ENCODE measurements around the gene NSRP1. TPM values are rescaled to one million over a fixed set of nuclear protein-coding genes. Genes with fewer than 3 reads are reported as not detected.

Gene NSRP1
- total and polyA plus RNA-seq, 2 of the 13 experiments (the other 11 are each of a cell fraction or from before 2014, with no cell fraction given) = 7.0 to 14.3 TPM

GRCh38 chr17:30116661-30117551, at the start of gene NSRP1 (continued):
- TF ChIP-seq ZNF20 (CRISPR knock-in tag; IDR thresholded peaks at IDR 0.05) (no peak), ZFYVE20 (CRISPR knock-in tag; IDR thresholded peaks at IDR 0.05; ENCODE audit: borderline replicate concordance, low read depth) (peak; percentile 21; the same call in 1 of the 2 replicates), TAF15 (IDR thresholded peaks at IDR 0.05; ENCODE audit: low read depth, low read length, poor library complexity, severe bottlenecking) (no peak), ZBTB2 (CRISPR knock-in tag; IDR thresholded peaks at IDR 0.05; ENCODE audit: low read depth) (no peak), ZNF780A (CRISPR knock-in tag; IDR thresholded peaks at IDR 0.05) (no peak), GATAD2A (CRISPR knock-in tag; IDR thresholded peaks at IDR 0.05) (peak; percentile 50), ZNF207 (IDR thresholded peaks at IDR 0.05; ENCODE audit: borderline replicate concordance) (no peak), THAP11 (CRISPR knock-in tag; IDR thresholded peaks at IDR 0.05) (peak; percentile 86), ZNF883 (CRISPR knock-in tag; IDR thresholded peaks at IDR 0.05; ENCODE audit: not compliant biosample characterization) (peak; percentile 30), ZNF724P (CRISPR knock-in tag; IDR thresholded peaks at IDR 0.05; ENCODE audit: borderline replicate concordance) (no peak; the same call in 1 of the 2 replicates), ZNF558 (CRISPR knock-in tag; IDR thresholded peaks at IDR 0.05; ENCODE audit: borderline replicate concordance) (peak; percentile 83), PHF8 (CRISPR knock-in tag; IDR thresholded peaks at IDR 0.05) (peak; percentile 95), ZSCAN31 (CRISPR knock-in tag; IDR thresholded peaks at IDR 0.05; ENCODE audit: low read depth) (no peak), HCFC1 (IDR thresholded peaks at IDR 0.05; ENCODE audit: low read depth, low read length) (0 out of 2 replicates have a peak, but pooled peaks have one; percentile 23), HOXD1 (CRISPR knock-in tag; IDR thresholded peaks at IDR 0.05) (0 out of 2 replicates have a peak, but pooled peaks have one; percentile 46), ZNF124 (CRISPR knock-in tag; IDR thresholded peaks at IDR 0.05) (peak; percentile 62), ZSCAN12 (CRISPR knock-in tag; IDR thresholded peaks at IDR 0.05) (no peak), PPARG (CRISPR knock-in tag; conservative IDR thresholded peaks at IDR 0.05) (no peak; the same call in 1 of the 2 replicates), ZNF546 (CRISPR knock-in tag; conservative IDR thresholded peaks at IDR 0.05) (no peak), BORCS8-MEF2B (CRISPR knock-in tag; IDR thresholded peaks at IDR 0.05) (peak; percentile 53; the same call in 1 of the 2 replicates), ZNF678 (CRISPR knock-in tag; IDR thresholded peaks at IDR 0.05) (no peak), IKZF4 (CRISPR knock-in tag; IDR thresholded peaks at IDR 0.05; ENCODE audit: borderline replicate concordance, low read depth, not compliant biosample characterization) (no peak), ZNF564 (CRISPR knock-in tag; IDR thresholded peaks at IDR 0.05) (peak; percentile 63; the same call in 1 of the 2 replicates), TRAFD1 (CRISPR knock-in tag; IDR thresholded peaks at IDR 0.05; ENCODE audit: borderline replicate concordance) (no peak), DBP (CRISPR knock-in tag; IDR thresholded peaks at IDR 0.05; ENCODE audit: not compliant biosample characterization) (no peak), ZNF205 (CRISPR knock-in tag; IDR thresholded peaks at IDR 0.05) (0 out of 2 replicates have a peak, but pooled peaks have one; percentile 46), NR2C2 (CRISPR knock-in tag; IDR thresholded peaks at IDR 0.05; ENCODE audit: borderline replicate concordance) (peak; percentile 52; the same call in 1 of the 2 replicates)

Measured in HepG2 (cell line).